H1 (cell line): ENCODE measurements around the gene POLD1. TPM values are rescaled to one million over a fixed set of nuclear protein-coding genes. Genes with fewer than 3 reads are reported as not detected.

Source experiments
- GABPA ChIP-seq: IDR thresholded peaks from 2 replicates; pipeline ENCODE4 v1.6.1; 2011; ENCODE audit warnings: mild to moderate bottlenecking, low read length, moderate library complexity, borderline replicate concordance; ENCODE audit not compliant: insufficient read depth
- KDM5A ChIP-seq: fragments of 200-600 bp; IDR thresholded peaks from 2 replicates; pipeline ENCODE4 v1.7.1; 2012; ENCODE audit warnings: mild to moderate bottlenecking, low read length, inconsistent platforms, mixed read lengths
- SP2 ChIP-seq: IDR thresholded peaks from 2 replicates; pipeline ENCODE4 v1.6.1; 2012; ENCODE audit warnings: mild to moderate bottlenecking, low read length, inconsistent platforms
- SP4 ChIP-seq: IDR thresholded peaks from 2 replicates; pipeline ENCODE4 v1.6.1; 2012; ENCODE audit warnings: low read length, inconsistent platforms
- polyA plus RNA-seq, 7 experiments: library from polyadenylated mRNA; depleted of rRNA in 3 of 7; stranded (reverse) in 5 of 7; unstranded in 2 of 7; fragments of >200 nt in 5 of 7; fragments of 200-250 nt in 2 of 7; gene quantifications; 1 replicate in 5 of 7; 2 replicates in 1 of 7; 4 replicates in 1 of 7; pipeline versions ENCODE4 v1.2.1 to v1.2.3, GENCODE V29; 2011 to 2013; ENCODE audit warnings: missing spikeins in 2 of 7, mixed read lengths in 2 of 7
- total RNA-seq: library from RNA; stranded (reverse); fragmentation: NEBNext Ultra II Directional; extraction: Animal tissue kit (Norgen Biotek cat#: 25700); gene quantifications from 2 replicates; pipeline ENCODE4 v1.2.1, GENCODE V29; 2021

Gene POLD1
- total and polyA plus RNA-seq, 2 of the 8 experiments (the other 6 are each of a cell fraction or from before 2014, with no cell fraction given), result 141 to 142 TPM

GRCh38 chr19:50419580-50420035 is 35.5 kb downstream of the POLD1 start (continued):
- TF ChIP-seq SP2 (no peak), SP4 (no peak), KDM5A (no peak), GABPA (no peak)
